ENCODE measurements around the gene CXCR2. TPM values are rescaled to one million over a fixed set of nuclear protein-coding genes. Genes with fewer than 3 reads are reported as not detected.

The CXCR2 gene
- total and polyA plus RNA-seq, 2 of the 8 experiments (the other 6 are each of a cell fraction or from before 2014, with no cell fraction given), result 1.4 to 1.6 TPM

DNA sequence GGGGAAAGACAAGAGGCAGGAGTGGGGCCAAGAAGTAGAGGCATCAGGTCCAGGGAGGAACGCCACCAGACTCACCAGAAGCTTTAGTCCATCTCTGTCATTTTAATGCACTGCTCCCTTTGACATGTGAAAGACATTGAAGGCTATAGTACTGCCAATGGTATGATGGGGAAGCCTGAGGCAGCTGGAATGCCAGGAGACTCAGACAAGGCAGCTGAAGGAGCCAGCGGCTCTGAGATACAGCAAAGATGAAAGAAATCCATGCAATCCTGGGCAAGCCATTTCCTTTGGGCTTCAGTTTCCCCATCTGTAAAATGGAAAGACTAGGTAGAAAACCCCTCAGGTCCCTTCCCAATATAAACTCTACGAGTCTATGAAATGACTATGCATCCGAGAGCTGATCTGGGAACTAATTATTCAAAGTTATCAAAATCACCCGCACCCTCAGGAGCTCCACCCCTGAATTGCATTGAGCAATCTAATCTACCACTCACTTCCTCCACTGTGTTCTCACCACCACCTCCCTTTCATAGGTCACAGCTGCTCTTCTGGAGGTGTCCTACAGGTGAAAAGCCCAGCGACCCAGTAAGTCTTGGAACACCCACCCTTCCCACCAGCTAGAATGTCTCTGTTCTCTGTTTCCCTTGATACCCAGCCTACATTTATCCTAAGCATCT is 3.1 kb downstream of the CXCR2 start:
- no peak overlapping the region for H2AK5ac ChIP-seq (ENCODE audit: low read depth, low read length)
- no peak overlapping the region for H3K4me3 ChIP-seq (ENCODE audit: extremely low read depth in 1 of 4, insufficient read depth in 2 of 4, low read depth in 3 of 4, low read length in 4 of 4)
- no peak overlapping the region for H2AFZ ChIP-seq (ENCODE audit: low read length)
- no peak overlapping the region for H3K18ac ChIP-seq (ENCODE audit: extremely low read depth, low read length)
- H4K5ac ChIP-seq (ENCODE audit: insufficient read length, low read depth, low read length), result no peak overlapping the region
- H3K4ac ChIP-seq (replicated peaks; ENCODE audit: insufficient read length, low read depth, low read length), result no peak overlapping the region
- no peak overlapping the region for H3K56ac ChIP-seq (replicated peaks; ENCODE audit: insufficient read length, low read depth, low read length)
- no peak overlapping the region for H3K23ac ChIP-seq (ENCODE audit: insufficient read length)
- no peaks in the 10 kb centered on the region for H3K36me3 ChIP-seq (ENCODE audit: control insufficient read depth in 2 of 4, insufficient read depth in 4 of 4, low read length in 3 of 4)
- no peaks in the 10 kb centered on the region for H3K79me1 ChIP-seq (ENCODE audit: low read depth, low read length)
- no peak overlapping the region for H2BK5ac ChIP-seq (ENCODE audit: low read depth, low read length)
- H4K91ac ChIP-seq (replicated peaks; ENCODE audit: insufficient read length, low read length), result no peak overlapping the region
- no peak overlapping the region for H2BK15ac ChIP-seq (ENCODE audit: low read length)
- no peaks in the 10 kb centered on the region for H4K20me1 ChIP-seq (replicated peaks in 1 of 2; ENCODE audit: control insufficient read depth in 1 of 2, insufficient read depth in 2 of 2, low read length in 2 of 2)
- WGBS, 2 experiments (ENCODE audit: extremely low coverage in 1 of 2, insufficient coverage in 1 of 2, insufficient read length in 1 of 2, insufficient replicate concordance in 2 of 2, low coverage in 1 of 2, low lambda C conversion rate in 2 of 2, missing lambda C conversion rate in 1 of 2), result 90% methylated on average over 6 of the region's 6 CpGs; no CpG with 5 or more reads in 1 of the 2 experiments
- FAIRE-seq, result no peak
- no peak overlapping the region for H3K9ac ChIP-seq (replicated peaks in 1 of 4; ENCODE audit: extremely low read depth in 1 of 4, low read depth in 3 of 4, low read length in 3 of 4)
- no peak overlapping the region for H2BK12ac ChIP-seq (ENCODE audit: low read depth, low read length)
- H3K27ac ChIP-seq (ENCODE audit: low read depth, low read length), result no peak overlapping the region
- peaks cover 0 to 13% (median 6%) of the 10 kb centered on the region in 4 experiments; a peak in 2 of 7 replicates for H3K4me1 ChIP-seq (replicated peaks in 1 of 4; ENCODE audit: control insufficient read depth in 3 of 4, insufficient read depth in 4 of 4, low read length in 3 of 4)
- no peak overlapping the region for H3K14ac ChIP-seq (ENCODE audit: insufficient read length)
- POLR2A ChIA-PET (ENCODE audit: partially characterized antibody), result interaction anchor here (1.2 to 1.6 kb wide), 2 partner anchors 12 to 23 kb away, joined by 3 read pairs; no protein-coding TSS in a partner anchor
- DNase-seq (ENCODE audit: low read depth in 1 of 2, low spot score in 2 of 2), result no peak
- H4K8ac ChIP-seq (ENCODE audit: extremely low read depth, insufficient read depth, low read length), result no peak overlapping the region
- H2BK20ac ChIP-seq (ENCODE audit: low read length), result no peak overlapping the region
- H2BK120ac ChIP-seq (replicated peaks; ENCODE audit: low read depth, low read length), result no peak overlapping the region
- no peaks in the 10 kb centered on the region for H3K9me3 ChIP-seq (ENCODE audit: insufficient read depth in 2 of 2, low read depth in 1 of 2, low read length in 1 of 2)
- no peak overlapping the region for H3K4me2 ChIP-seq (ENCODE audit: insufficient read depth in 1 of 2, low read depth in 2 of 2, low read length in 2 of 2)
- no peaks in the 10 kb centered on the region for H3K79me2 ChIP-seq (ENCODE audit: control insufficient read depth in 1 of 2, insufficient read depth in 2 of 2, low read length in 2 of 2)
- no peaks in the 10 kb centered on the region for H3K23me2 ChIP-seq (ENCODE audit: low read depth, low read length)
- CTCF ChIA-PET (ENCODE audit: partially characterized antibody), result interaction anchor here (1.4 kb wide), 1 partner anchor 40 kb away, joined by 5 read pairs; no protein-coding TSS in a partner anchor
- H3K27me3 ChIP-seq (replicated peaks in 1 of 4; ENCODE audit: control insufficient read depth in 3 of 4, extremely low read depth in 1 of 4, insufficient read depth in 3 of 4, low read length in 3 of 4), result 0 out of 7 replicates have a peak, but pooled peaks cover 0 to 2% (median 0%) of the 10 kb centered on the region in 4 experiments
- TF ChIP-seq ATF2 (IDR thresholded peaks at IDR 0.05; ENCODE audit: low read length) (no peak), POU5F1 (IDR thresholded peaks at IDR 0.05; ENCODE audit: low read depth, low read length) (no peak), TAF1 (IDR thresholded peaks at IDR 0.05; ENCODE audit: low read depth, low read length) (no peak), SP1 (IDR thresholded peaks at IDR 0.05; ENCODE audit: low read depth, low read length) (no peak), SAP30 (IDR thresholded peaks at IDR 0.05; ENCODE audit: insufficient read depth, insufficient replicate concordance, low read length) (no peak), CHD1 (IDR thresholded peaks at IDR 0.05; ENCODE audit: low read depth, low read length) (no peak), USF2 (IDR thresholded peaks at IDR 0.05; ENCODE audit: low read length) (no peak), BRCA1 (IDR thresholded peaks at IDR 0.05; ENCODE audit: low read depth, low read length) (no peak)
